Measurements from ENCODE around the gene MT1F. TPM values are rescaled to one million over a fixed set of nuclear protein-coding genes. Genes with fewer than 3 reads are reported as not detected.

MT1F gene
- total RNA-seq, 2 experiments from 2014 or later, result 0.44 TPM; not detected in 1

DNA sequence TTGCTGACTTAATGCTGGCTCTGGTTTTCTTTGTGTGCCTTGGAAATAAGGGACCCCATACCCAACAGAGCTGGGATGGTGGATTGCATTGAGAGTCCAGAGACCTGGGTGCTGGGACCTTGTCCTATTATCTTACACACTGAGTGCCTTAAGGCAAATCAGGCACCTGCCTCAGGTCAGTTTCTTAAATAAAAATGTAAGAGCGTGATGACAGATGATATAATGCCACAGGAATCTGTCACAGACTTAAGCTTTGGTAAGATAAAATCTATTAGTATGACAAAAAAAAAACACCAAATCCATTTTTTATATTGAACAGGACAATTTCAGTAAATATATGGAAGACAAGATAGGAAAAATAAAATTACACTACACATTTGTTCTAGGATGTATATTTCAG is 17.7 kb upstream of the MT1F start:
- TF ChIP-seq EZH2phosphoT487 (IDR thresholded peaks at IDR 0.05; ENCODE audit: borderline replicate concordance, low read depth, low read length), result no peak
- TF ChIP-seq, protein P1, sequence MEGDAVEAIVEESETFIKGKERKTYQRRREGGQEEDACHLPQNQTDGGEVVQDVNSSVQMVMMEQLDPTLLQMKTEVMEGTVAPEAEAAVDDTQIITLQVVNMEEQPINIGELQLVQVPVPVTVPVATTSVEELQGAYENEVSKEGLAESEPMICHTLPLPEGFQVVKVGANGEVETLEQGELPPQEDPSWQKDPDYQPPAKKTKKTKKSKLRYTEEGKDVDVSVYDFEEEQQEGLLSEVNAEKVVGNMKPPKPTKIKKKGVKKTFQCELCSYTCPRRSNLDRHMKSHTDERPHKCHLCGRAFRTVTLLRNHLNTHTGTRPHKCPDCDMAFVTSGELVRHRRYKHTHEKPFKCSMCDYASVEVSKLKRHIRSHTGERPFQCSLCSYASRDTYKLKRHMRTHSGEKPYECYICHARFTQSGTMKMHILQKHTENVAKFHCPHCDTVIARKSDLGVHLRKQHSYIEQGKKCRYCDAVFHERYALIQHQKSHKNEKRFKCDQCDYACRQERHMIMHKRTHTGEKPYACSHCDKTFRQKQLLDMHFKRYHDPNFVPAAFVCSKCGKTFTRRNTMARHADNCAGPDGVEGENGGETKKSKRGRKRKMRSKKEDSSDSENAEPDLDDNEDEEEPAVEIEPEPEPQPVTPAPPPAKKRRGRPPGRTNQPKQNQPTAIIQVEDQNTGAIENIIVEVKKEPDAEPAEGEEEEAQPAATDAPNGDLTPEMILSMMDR (conservative IDR thresholded peaks at IDR 0.05; ENCODE audit: low read length), result no peak
- BruUV-seq (replicated peaks), result no TSS peak
- Histone ChIP-seq H3K36me3 (ENCODE audit: insufficient read depth, low read length) (no peaks in the 10 kb centered on the region), H3K79me2 (ENCODE audit: insufficient read depth, low read depth, low read length) (no peaks in the 10 kb centered on the region), H4K20me1 (ENCODE audit: insufficient read depth, low read length) (no peaks in the 10 kb centered on the region), H3K4me3 (ENCODE audit: low read depth, low read length, poor library complexity, severe bottlenecking) (no peak overlapping the region), H2AFZ (ENCODE audit: low read length) (no peak overlapping the region), H3K9me3 (ENCODE audit: low read length) (no peaks in the 10 kb centered on the region), H3K4me1 (ENCODE audit: insufficient read depth, low read length, poor library complexity, severe bottlenecking) (no peaks in the 10 kb centered on the region), H3K27ac (ENCODE audit: low read depth, low read length, poor library complexity, severe bottlenecking) (no peak overlapping the region), H3K9me2 (ENCODE audit: insufficient read depth, low read length) (no peaks in the 10 kb centered on the region), H3K4me2 (ENCODE audit: low read length) (no peak overlapping the region)
- intact Hi-C loops (cut with micrococcal nuclease; ENCODE audit: unreplicated experiment), result no loop called here
- POLR2A ChIA-PET, result no interaction called here
- DNase-seq (ENCODE audit: low spot score), result no peak
- CTCF ChIA-PET (ENCODE audit: unreplicated experiment), result no interaction called here

DNA sequence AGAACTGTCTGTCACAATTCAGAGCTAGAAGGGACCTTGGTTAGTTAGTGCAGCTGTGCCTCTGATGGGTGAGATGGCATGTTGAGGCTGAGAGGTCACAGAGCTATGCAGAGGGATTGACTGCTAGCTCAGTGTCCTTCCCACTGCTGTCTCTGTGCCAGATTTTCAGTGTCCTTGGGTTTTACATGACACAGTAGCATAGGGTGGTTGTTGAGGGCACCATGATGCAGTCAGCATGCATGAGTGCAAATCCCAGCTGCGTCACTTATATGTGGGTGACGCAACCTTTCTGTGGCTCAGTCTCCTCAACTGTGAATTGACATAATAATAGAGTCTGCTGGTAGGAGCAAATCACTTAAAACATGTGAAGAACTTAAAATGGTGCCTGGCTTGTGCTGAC is 16.6 kb upstream of the MT1F start:
- no peak for DNase-seq (ENCODE audit: low spot score)
- POLR2A ChIA-PET, result interaction anchor here (0.6 kb wide), 1 partner anchor 155 kb away, joined by 3 read pairs; no protein-coding TSS in a partner anchor

DNA sequence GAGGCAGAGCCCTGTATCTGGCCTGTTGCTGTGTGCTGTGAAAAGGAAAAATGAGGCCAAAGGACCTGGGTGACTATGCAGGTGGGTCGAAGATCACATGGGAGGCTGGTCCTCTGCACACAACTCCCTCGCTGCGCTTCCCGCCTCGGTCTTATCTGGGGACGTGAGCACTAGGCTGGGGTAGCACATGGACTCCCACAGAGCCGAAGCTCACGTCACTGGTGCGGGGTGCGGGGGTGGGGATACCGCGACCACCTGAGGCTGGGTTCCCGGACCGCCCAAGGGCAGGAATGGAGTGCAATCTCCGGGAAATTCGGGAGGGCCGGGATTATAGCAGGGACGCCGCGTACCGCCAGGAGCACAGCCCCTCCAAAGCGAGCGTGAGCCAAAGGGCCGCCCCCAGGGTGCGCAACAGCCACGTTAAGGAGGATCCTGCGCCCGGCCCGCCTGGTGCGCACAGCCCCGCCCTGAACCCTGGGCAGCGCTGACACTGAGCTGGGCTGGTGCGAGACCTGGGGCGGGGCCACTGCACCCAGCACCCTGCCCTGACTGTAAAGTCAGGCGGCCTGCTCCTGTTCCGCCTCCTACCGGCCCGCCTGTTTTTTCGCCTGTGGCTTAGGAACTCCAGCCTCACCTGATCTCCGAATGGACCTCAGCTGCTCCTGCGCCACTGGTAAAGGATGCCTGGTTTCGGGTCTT is 14.5 kb upstream of the MT1F start:
- ChIA-PET CTCF (ENCODE audit: unreplicated experiment) (no interaction called here), POLR2A (interaction anchor here (0.5 to 0.6 kb wide), 2 partner anchors 105 to 138 kb away, joined by 3 read pairs; no protein-coding TSS in a partner anchor)
- no peaks in the 10 kb centered on the region for H3K36me3 ChIP-seq (ENCODE audit: insufficient read depth, low read length)
- no TSS peak for BruUV-seq (replicated peaks)
- H3K9me2 ChIP-seq (ENCODE audit: insufficient read depth, low read length), result no peaks in the 10 kb centered on the region
- TF ChIP-seq EZH2phosphoT487 (IDR thresholded peaks at IDR 0.05; ENCODE audit: borderline replicate concordance, low read depth, low read length), result no peak
- TF ChIP-seq, protein P1 (conservative IDR thresholded peaks at IDR 0.05; ENCODE audit: low read length), result no peak
- H3K4me2 ChIP-seq (ENCODE audit: low read length), result no peak overlapping the region
- H3K9me3 ChIP-seq (ENCODE audit: low read length), result no peaks in the 10 kb centered on the region
- no peak for DNase-seq (ENCODE audit: low spot score)
- no peak overlapping the region for H2AFZ ChIP-seq (ENCODE audit: low read length)
- H4K20me1 ChIP-seq (ENCODE audit: insufficient read depth, low read length), result no peaks in the 10 kb centered on the region
- no peak overlapping the region for H3K4me3 ChIP-seq (ENCODE audit: low read depth, low read length, poor library complexity, severe bottlenecking)
- no peaks in the 10 kb centered on the region for H3K4me1 ChIP-seq (ENCODE audit: insufficient read depth, low read length, poor library complexity, severe bottlenecking)
- H3K79me2 ChIP-seq (ENCODE audit: insufficient read depth, low read depth, low read length), result no peaks in the 10 kb centered on the region
- intact Hi-C loops (cut with micrococcal nuclease; ENCODE audit: unreplicated experiment), result no loop called here
- no peak overlapping the region for H3K27ac ChIP-seq (ENCODE audit: low read depth, low read length, poor library complexity, severe bottlenecking)

More for the DNA sequence above, 16.6 kb upstream of the MT1F start:
- Histone ChIP-seq H3K36me3 (ENCODE audit: insufficient read depth, low read length) (no peaks in the 10 kb centered on the region), H2AFZ (ENCODE audit: low read length) (no peak overlapping the region), H3K9me2 (ENCODE audit: insufficient read depth, low read length) (no peaks in the 10 kb centered on the region), H3K9me3 (ENCODE audit: low read length) (no peaks in the 10 kb centered on the region), H4K20me1 (ENCODE audit: insufficient read depth, low read length) (no peaks in the 10 kb centered on the region), H3K79me2 (ENCODE audit: insufficient read depth, low read depth, low read length) (no peaks in the 10 kb centered on the region), H3K4me2 (ENCODE audit: low read length) (no peak overlapping the region), H3K27ac (ENCODE audit: low read depth, low read length, poor library complexity, severe bottlenecking) (no peak overlapping the region), H3K4me3 (ENCODE audit: low read depth, low read length, poor library complexity, severe bottlenecking) (no peak overlapping the region), H3K4me1 (ENCODE audit: insufficient read depth, low read length, poor library complexity, severe bottlenecking) (no peaks in the 10 kb centered on the region)
- TF ChIP-seq, protein P1 (conservative IDR thresholded peaks at IDR 0.05; ENCODE audit: low read length), result no peak
- no peak for TF ChIP-seq EZH2phosphoT487 (IDR thresholded peaks at IDR 0.05; ENCODE audit: borderline replicate concordance, low read depth, low read length)
- intact Hi-C loops (cut with micrococcal nuclease; ENCODE audit: unreplicated experiment), result no loop called here
- no TSS peak for BruUV-seq (replicated peaks)
- CTCF ChIA-PET (ENCODE audit: unreplicated experiment), result no interaction called here
